Naive thymus-derived CD8-positive, alpha-beta T cell (primary cell): ENCODE results near the gene SHH. TPM values are rescaled to one million over a fixed set of nuclear protein-coding genes. Genes with fewer than 3 reads are reported as not detected.

Experiments
- ATAC-seq, 2 donors: fragments of 150-1000 bp; cut with Tn5 transposase in 1 of 2; sonication (Bioruptor Pico), chemical (Tn5 transposase) in 1 of 2; 1 replicate in 1 of 2; 2 replicates in 1 of 2; pipeline ENCODE4 v1.10.0; 2021; ENCODE audit warnings: mild to moderate bottlenecking in 2 of 2, moderate library complexity in 2 of 2
- POLR2A ChIA-PET: fragments of 350-600 bp; sonication (Branson Sonifier 250); formaldehyde crosslinking; loops from one replicate; lab custom pipeline; 2021; ENCODE audit warnings: antibody characterized with exemption; lab: Charles Lee
- DNase-seq, 10 donors: peaks; one replicate each; pipeline versions ENCODE4 v3.0.0 to v3.0.0-alpha.2; 2020 to 2022
- H3K27ac Mint-ChIP-seq, 10 donors: one replicate each; pipeline ENCODE4 v1.8.0; 2020 to 2022; ENCODE audit warnings: mild to moderate bottlenecking in 10 of 10, mixed read lengths in 10 of 10, moderate library complexity in 4 of 10, inconsistent platforms in 1 of 10
- H3K27me3 Mint-ChIP-seq, 5 donors: one replicate each; pipeline ENCODE4 v1.8.0; 2021 to 2022; ENCODE audit warnings: mixed read lengths in 5 of 5
- H3K36me3 Mint-ChIP-seq, 3 donors: one replicate each; pipeline ENCODE4 v1.8.0; 2020 to 2022; ENCODE audit warnings: mixed read lengths in 3 of 3, mild to moderate bottlenecking in 2 of 3, inconsistent platforms in 1 of 3
- H3K4me1 Mint-ChIP-seq, 4 donors: one replicate each; pipeline ENCODE4 v1.8.0; 2021 to 2022; ENCODE audit warnings: mixed read lengths in 4 of 4
- H3K4me3 Mint-ChIP-seq, 10 donors: one replicate each; pipeline ENCODE4 v1.8.0; 2020 to 2022; ENCODE audit warnings: mild to moderate bottlenecking in 10 of 10, mixed read lengths in 10 of 10, moderate library complexity in 6 of 10, inconsistent platforms in 1 of 10
- H3K9me3 Mint-ChIP-seq, 9 donors: one replicate each; pipeline ENCODE4 v1.8.0; 2020 to 2022; ENCODE audit warnings: mixed read lengths in 9 of 9, mild to moderate bottlenecking in 3 of 9, inconsistent platforms in 1 of 9, moderate library complexity in 1 of 9
- polyA plus RNA-seq, 3 donors: library from polyadenylated mRNA; unstranded; fragments of 300-500 nt; fragmentation: Illumina TruSeq; gene quantifications; one replicate each; pipeline ENCODE4 v1.2.3, GENCODE V29; 2021
- total RNA-seq, 8 experiments: library from RNA in 2 of 8; stranded (reverse) in 2 of 8; gene quantifications; one replicate each; pipeline ENCODE4 v1.2.3 and lab custom pipeline; 2021 to 2026

SHH gene
- not detected for total RNA-seq
- under 1 TPM in 1 of 3 donors, not detected in 2; 0.11 TPM for polyA plus RNA-seq
- 0 to 0.09 (median 0) reads per million in 6 experiments for total RNA-seq (lab: John Stamatoyannopoulos, UW)

DNA sequence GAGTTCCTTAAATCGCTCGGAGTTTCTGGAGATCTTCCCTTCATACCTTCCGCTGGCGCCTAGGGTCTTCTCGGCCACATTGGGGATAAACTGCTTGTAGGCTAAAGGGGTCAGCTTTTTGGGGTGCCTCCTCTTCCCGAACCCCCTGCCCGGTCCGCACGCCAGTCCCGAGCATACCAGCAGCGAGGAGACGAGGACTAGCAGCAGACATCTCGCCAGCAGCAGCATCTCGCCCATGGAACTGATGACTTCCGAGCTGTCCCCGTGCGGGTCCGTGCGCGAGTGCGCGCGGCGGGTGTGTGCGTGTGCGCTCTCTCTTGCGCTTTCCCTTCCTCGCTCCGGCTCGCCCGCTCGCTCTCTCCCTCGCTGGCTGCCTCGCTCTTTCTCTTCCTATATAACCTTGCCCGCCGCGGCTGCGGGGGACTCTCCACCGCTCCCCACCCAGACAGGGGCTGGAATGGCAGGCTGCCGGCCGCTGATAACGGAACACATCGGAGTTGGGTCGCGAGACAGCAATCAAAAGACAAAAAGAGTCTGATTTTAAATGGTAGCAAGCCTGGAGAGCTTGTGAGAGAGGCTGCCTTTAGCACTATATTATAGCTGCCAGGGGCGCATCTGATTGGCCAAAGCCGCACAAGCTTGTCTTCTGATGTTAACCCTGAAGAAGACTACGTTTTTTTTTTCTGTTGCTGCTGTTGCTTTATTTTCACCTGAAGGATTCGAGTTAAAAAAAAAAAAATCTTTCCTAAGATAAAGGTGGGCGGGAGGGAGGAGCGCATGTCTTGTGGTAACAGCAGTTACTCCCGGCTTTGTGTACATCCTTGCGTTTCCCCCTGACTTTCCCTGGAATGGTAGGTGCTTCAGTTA is at the start of gene SHH:
Gene SHH (minus strand): TSS at position 569 of the 867 bp plus-strand sequence. CDS start 341 bp downstream, at position 228.
- Mint-ChIP-seq H3K9me3 (peaks cover 0 to 1% (median 0%) of the 10 kb centered on the region in 9 donors), H3K4me1 (peaks cover 19 to 34% (median 26%) of the 10 kb centered on the region in 4 donors), H3K4me3 (peak within 1 kb of the TSS in 5 of 10 donors; percentile 36 to 70 (median 69)), H3K27me3 (peaks cover 25 to 73% (median 50%) of the 10 kb centered on the region in 5 donors), H3K36me3 (peaks cover 0 to 2% (median 0%) of the 10 kb centered on the region in 3 donors), H3K27ac (peak within 1 kb of the TSS in 1 of 10 donors; percentile 91)
- ATAC-seq (no peak), DNase-seq (peak in 1 of 10 donors; percentile 32)
- POLR2A ChIA-PET: no interaction called here

DNA sequence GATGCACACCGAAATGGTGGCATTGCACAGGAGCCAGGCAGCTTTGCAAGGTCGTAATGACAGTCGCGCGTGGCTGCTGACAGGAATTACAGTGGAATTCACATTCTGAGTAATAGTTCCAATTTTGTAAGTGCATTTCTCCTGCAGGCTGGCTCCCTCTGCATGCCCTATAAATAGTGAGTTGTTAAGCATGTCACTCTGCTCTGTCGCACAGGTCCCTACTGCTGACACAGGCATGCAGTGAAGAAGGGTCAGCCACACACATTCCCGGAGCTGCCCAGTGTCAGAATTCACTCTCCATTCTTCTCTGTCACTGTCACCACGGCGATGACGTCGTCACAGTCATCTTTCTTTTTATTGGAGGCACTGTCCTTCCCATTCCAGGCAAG is 49.2 kb upstream of the SHH start:
- Mint-ChIP-seq H3K36me3 (no peaks in the 10 kb centered on the region), H3K9me3 (no peaks in the 10 kb centered on the region), H3K27me3 (peaks cover 0 to 33% (median 17%) of the 10 kb centered on the region in 5 donors), H3K4me3 (no peak overlapping the region), H3K4me1 (no peaks in the 10 kb centered on the region), H3K27ac (no peak overlapping the region)
- DNase-seq (no peak), ATAC-seq (no peak)
- POLR2A ChIA-PET: no interaction called here

DNA sequence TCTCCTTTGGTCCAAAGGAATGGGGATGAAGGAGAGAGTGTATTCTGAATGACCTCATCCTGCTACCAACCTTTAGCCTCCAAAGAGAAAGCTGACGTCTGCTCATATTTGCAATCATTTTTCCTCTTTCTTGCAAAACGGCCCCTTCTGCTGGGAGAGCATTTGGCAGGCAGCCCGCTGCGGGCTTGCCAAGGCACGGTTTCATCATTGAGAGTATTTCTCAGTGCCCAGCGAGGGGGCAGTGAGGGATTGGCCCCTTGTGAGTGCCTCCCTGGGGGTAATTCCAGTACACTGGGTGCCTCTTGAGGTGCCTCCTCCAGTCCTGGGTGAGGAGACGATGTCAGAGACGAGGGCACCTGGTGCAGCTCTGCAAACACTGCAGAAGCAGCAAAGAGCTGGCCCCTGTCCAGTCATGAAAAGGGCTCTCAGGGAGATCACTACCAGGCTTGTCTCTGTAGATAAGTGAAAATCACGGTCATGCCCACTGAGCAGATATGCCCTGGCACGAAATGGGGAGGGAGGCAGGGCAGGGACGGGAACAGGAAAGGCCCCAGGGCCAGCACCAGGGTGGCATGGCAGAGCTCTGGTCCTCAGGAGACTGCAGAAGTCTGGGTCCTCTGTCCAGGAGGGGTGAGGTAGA is 48.7 kb upstream of the SHH start:
- POLR2A ChIA-PET: no interaction called here
- no peaks in the 10 kb centered on the region for H3K4me1 Mint-ChIP-seq
- no peak for DNase-seq
- H3K4me3 Mint-ChIP-seq: peak overlapping the region in 1 of 10 donors; percentile 11
- no peak for ATAC-seq
- H3K27ac Mint-ChIP-seq: no peak overlapping the region
- no peaks in the 10 kb centered on the region for H3K36me3 Mint-ChIP-seq
- peaks cover 0 to 28% (median 15%) of the 10 kb centered on the region in 5 donors for H3K27me3 Mint-ChIP-seq
- H3K9me3 Mint-ChIP-seq: no peaks in the 10 kb centered on the region

DNA sequence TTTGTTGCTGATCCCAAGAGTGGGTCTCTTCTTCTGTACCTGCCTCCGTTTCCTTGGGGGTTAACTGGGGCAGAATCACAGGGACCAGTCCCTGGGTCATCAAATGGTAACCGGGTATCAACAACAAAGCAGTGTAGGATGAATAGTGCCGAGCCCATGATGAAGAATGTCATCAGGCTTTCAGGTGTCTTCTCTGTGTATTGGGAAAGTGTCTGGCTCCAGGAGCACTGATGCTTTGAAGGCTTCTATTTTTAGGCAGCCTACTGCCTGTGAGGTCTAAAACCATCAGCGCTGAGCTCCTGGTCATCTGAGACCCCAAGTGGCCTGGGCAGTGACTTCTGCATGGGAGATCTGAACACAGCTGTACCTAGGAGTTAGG is 48.2 kb upstream of the SHH start:
- H3K4me3 Mint-ChIP-seq: no peak overlapping the region
- H3K27ac Mint-ChIP-seq: no peak overlapping the region
- no peaks in the 10 kb centered on the region for H3K36me3 Mint-ChIP-seq
- ATAC-seq: no peak
- peaks cover 0 to 23% (median 12%) of the 10 kb centered on the region in 5 donors for H3K27me3 Mint-ChIP-seq
- DNase-seq: no peak
- POLR2A ChIA-PET: no interaction called here
- H3K9me3 Mint-ChIP-seq: peaks cover 0 to 2% (median 0%) of the 10 kb centered on the region in 9 donors
- no peaks in the 10 kb centered on the region for H3K4me1 Mint-ChIP-seq

DNA sequence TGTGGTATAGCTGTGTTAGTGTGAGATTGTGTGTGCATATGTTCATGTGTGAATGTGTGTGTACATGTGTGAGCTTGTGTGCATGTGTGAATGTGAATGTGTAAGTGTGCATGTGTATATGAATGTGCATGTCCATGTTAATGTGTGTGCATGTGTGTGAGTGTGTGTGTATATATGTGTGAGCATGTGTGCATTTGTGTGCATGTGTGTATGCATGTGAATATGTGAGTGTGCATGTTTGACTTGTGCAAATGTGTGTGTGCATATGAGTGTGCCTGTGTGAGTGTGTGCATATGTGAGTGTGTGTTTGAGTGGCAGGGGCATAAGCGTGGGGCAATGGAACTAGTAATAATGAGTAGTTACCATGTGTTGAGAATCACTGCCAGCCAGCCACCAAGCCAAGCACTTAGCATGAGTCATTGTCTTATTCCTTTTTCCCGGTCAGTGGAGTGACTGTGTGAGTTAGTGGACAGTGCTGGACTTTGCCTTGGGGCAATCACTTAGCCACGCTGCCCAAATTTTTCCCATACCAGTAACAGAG is 46.3 kb upstream of the SHH start:
- no peak overlapping the region for H3K27ac Mint-ChIP-seq
- H3K36me3 Mint-ChIP-seq: no peaks in the 10 kb centered on the region
- ATAC-seq (no peak), DNase-seq (no peak)
- POLR2A ChIA-PET: no interaction called here
- H3K27me3 Mint-ChIP-seq: peaks cover 0 to 8% (median 4%) of the 10 kb centered on the region in 5 donors
- H3K4me3 Mint-ChIP-seq: no peak overlapping the region
- peaks cover 0 to 14% (median 1%) of the 10 kb centered on the region in 9 donors for H3K9me3 Mint-ChIP-seq
- no peaks in the 10 kb centered on the region for H3K4me1 Mint-ChIP-seq

DNA sequence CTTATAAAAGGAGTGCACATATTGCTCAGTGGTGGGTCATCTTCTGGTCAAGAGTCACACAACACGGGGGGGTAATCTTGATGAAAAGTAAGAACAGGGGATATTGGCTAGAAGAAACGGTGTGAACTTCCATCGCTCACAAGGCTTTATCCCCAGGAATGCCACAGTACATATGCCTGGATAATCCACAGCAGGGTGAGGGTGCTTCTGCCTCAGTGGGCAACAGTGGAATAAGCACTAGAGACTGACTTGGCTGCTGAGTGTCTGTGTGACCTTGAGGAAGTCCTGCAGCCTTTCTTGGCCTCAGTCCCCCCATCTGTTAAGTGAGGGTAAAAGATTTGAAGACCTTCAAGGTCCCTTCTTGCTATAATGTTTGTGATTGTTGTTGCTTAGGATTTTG is 44.9 kb upstream of the SHH start:
- Mint-ChIP-seq H3K36me3 (no peaks in the 10 kb centered on the region), H3K27ac (no peak overlapping the region), H3K9me3 (peaks cover 0 to 16% (median 1%) of the 10 kb centered on the region in 9 donors), H3K27me3 (peaks cover 3 to 21% (median 7%) of the 10 kb centered on the region in 5 donors), H3K4me3 (no peak overlapping the region), H3K4me1 (no peaks in the 10 kb centered on the region)
- ATAC-seq: no peak
- POLR2A ChIA-PET: no interaction called here
- no peak for DNase-seq

DNA sequence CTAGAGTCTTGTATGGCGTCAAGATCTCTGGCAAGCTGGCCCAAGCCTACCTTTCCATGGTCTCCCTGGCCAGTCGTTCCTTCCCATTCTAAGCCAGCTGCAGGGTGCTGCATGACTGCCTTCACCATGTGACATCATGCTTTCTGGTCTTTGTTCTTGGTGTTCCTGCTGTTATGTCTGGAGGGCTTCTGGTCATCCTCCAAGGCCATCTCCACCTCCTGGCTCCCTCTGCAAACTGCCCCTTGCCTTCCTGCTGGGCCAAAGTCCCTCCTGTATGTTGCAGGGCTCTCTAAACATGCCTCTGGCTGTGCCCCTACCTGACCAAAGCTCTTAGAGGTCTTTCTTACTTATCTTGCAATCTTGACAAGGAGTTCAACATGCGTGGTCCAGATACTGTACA is 44.4 kb upstream of the SHH start:
- no peak overlapping the region for H3K27ac Mint-ChIP-seq
- ATAC-seq (no peak), DNase-seq (no peak)
- H3K4me3 Mint-ChIP-seq: no peak overlapping the region
- peaks cover 2 to 18% (median 6%) of the 10 kb centered on the region in 5 donors for H3K27me3 Mint-ChIP-seq
- H3K4me1 Mint-ChIP-seq: no peaks in the 10 kb centered on the region
- POLR2A ChIA-PET: no interaction called here
- H3K9me3 Mint-ChIP-seq: peaks cover 0 to 16% (median 1%) of the 10 kb centered on the region in 9 donors
- no peaks in the 10 kb centered on the region for H3K36me3 Mint-ChIP-seq

DNA sequence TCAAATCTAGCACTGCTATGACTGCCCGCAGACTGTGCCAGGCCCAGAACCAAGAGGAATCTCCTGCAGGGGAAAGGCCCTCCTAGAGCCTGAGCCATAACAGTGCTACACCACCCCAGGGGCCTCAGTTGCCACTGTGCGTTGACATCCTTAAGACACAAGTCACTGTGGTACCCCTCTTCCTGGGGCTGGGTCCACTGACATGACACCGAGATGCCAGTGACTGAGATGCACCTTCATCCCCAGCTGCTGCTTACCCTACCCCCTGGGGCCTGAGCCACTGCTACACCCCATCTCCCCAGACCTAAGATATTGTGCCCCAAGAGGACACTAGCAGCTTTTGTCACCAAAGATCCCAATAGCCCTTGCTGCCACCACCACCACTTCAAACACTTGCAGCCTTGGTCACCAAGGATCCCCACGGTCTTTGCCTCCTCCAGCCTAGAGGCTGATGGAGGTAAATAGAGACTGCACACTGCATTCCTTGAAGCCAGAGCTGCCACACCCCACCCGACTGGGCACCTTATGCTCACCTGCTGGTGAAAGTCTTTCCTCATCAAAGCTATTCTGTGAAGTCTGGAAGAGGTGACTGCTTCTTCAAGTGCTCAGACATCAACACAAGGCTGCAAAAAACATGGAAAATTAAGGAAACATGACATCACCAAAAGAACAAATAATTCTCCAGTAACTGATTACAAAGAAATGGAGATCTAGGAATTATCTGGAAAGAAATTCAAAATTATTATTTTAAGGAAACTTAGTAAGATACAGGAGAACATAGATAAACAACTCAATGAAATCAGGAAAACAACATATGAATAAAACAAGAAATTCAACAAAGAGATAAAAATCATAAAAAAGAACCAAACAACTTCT is 40.4 kb upstream of the SHH start:
- no peaks in the 10 kb centered on the region for H3K36me3 Mint-ChIP-seq
- H3K4me3 Mint-ChIP-seq: no peak overlapping the region
- H3K27ac Mint-ChIP-seq: no peak overlapping the region
- no peaks in the 10 kb centered on the region for H3K4me1 Mint-ChIP-seq
- no peak for ATAC-seq
- no peak for DNase-seq
- H3K27me3 Mint-ChIP-seq: peaks cover 1 to 32% (median 19%) of the 10 kb centered on the region in 5 donors
- peaks cover 0 to 16% (median 1%) of the 10 kb centered on the region in 9 donors for H3K9me3 Mint-ChIP-seq
- POLR2A ChIA-PET: no interaction called here

DNA sequence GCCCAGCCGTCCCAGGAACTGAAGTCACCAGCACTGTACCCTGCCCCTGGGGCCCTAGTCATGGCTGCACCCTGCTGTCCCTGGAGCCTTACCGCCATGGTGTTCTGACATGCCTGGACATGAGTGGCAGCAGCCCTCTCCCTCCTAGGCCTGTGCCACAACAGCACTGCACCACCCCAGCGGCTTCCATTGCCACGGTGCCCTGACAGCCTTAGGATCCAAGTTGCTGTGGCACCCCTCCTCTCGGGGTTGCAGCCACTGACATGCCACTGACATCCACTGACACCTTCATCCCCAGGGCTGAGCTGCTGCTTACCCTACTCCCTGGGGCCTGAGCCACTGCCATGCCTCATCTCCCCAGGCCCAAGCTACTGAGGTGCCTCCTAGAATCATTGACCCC is 39.6 kb upstream of the SHH start:
- POLR2A ChIA-PET: no interaction called here
- no peak for DNase-seq
- peaks cover 0 to 16% (median 1%) of the 10 kb centered on the region in 9 donors for H3K9me3 Mint-ChIP-seq
- H3K36me3 Mint-ChIP-seq: no peaks in the 10 kb centered on the region
- peaks cover 1 to 32% (median 19%) of the 10 kb centered on the region in 5 donors for H3K27me3 Mint-ChIP-seq
- no peak overlapping the region for H3K27ac Mint-ChIP-seq
- H3K4me3 Mint-ChIP-seq: no peak overlapping the region
- no peak for ATAC-seq
- no peaks in the 10 kb centered on the region for H3K4me1 Mint-ChIP-seq

DNA sequence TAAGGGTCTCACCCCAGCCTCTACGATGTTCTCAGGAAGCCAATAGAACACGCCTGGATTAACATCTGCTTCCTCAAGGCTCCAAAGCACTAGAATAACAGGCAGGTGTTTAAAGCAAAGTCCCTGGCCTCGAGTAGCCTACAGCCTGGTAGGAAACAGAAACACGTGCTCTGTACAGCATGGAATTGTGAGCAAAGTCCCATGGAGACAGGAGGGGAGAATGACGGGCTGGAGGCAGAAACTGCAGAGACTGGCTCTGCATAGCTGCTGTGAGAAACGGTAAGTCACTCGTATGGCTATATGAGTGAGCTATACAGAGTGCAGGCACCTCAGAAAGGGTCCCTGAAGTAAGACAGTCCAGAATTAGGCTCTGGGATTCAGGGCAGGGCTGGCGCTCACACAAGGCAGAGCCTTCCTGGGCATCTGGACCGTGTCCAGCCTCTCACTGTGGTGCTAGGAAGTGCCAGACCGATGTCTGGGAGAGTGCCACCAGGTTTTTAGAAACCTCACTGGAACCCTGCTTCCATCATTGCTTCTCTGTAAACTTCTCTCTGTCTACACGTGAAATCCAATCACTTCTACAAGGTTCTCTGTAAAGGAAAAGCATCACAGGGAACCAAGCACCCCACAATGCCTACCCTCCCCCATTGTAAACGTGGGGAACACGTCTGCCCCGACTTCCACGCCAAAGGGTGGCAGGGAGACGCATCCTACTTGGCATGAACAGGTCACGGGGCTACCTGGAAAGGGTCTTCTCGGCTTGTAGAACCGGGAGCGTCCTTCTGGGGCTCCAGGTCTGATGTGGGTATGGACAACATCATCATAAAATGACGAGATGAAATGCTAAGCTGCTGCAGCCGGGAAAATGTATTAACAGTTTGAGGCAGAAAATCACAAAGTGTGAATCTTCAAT is 38.8 kb upstream of the SHH start:
- Mint-ChIP-seq H3K4me3 (no peak overlapping the region), H3K27me3 (peaks cover 1 to 32% (median 19%) of the 10 kb centered on the region in 5 donors), H3K4me1 (no peaks in the 10 kb centered on the region), H3K27ac (peak overlapping the region in 1 of 10 donors; percentile 78), H3K9me3 (peaks cover 0 to 16% (median 1%) of the 10 kb centered on the region in 9 donors), H3K36me3 (no peaks in the 10 kb centered on the region)
- POLR2A ChIA-PET: no interaction called here
- DNase-seq (no peak), ATAC-seq (no peak)

DNA sequence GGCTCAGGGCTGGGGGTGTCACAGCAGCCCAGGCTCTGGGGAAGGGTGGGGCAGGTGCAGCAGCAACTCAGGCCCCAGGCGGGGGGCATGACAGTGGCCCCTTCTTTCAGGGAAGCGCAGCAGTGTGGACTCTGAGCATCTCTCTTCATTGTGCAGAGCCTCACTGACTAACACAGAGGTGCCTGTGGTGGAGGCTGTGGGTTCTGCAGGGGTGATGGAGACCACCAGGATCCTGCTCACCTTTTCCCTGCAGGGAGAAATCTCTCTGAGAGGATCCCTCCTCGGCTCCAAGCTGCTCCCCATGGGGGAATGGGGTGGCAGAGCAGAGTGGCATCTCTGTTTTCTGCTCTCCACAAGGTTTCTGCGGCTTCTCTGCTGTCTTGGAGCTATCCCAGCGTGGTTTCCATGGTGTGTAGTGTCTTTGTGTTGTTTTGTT is 37.8 kb upstream of the SHH start:
- DNase-seq: no peak
- Mint-ChIP-seq H3K27ac (no peak overlapping the region), H3K27me3 (peaks cover 1 to 32% (median 19%) of the 10 kb centered on the region in 5 donors), H3K4me1 (no peaks in the 10 kb centered on the region), H3K36me3 (no peaks in the 10 kb centered on the region), H3K4me3 (no peak overlapping the region), H3K9me3 (peaks cover 0 to 13% (median 0%) of the 10 kb centered on the region in 9 donors)
- POLR2A ChIA-PET: no interaction called here
- no peak for ATAC-seq
